Measurements from ENCODE around the gene DACH1.
A peak's percentile ranks its signal among the peaks of the same experiment; 100 is the strongest.
"Not testable (repeated sequence)": the region's sequence is repeated elsewhere in the genome, so short reads cannot be mapped to it uniquely, and the experiment has no call there.

Gene DACH1

DNA sequence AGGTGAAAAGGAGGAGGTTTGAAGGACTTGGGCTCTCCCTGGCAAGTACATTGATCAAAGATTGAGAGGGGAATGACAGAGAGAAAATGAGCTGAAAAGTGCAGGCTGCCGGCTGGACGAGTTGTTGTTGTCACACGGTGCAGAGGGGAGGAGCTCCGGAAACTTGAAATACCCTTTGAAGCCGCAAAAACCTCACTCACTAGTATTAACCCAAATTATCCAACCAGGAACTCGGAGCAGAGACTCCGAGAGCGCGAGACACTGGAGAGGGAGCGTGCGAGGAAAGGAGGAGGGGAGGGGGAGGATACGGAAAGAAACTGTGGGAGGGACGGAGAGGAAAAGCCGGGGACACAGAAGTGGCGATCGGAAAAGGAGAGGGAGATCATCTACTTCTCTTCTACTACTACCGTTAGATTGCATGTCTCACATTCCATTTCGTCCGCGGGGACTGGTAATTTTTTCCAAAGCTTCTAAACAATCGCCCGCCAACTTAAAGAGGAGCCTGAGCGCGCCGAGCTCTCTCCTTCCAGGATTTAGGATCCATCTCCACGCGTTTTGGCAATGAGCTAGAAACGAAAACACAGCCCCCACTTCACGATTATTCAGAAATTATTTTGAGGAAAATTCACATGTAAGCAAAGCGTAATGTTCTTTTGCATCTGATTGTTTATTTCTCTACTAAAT is at the start of gene DACH1:
TSS of gene DACH1 (minus strand) at position 74 of the 684 bp plus-strand sequence.
- DNase-seq, result peak in 1 of 2 experiments; percentile 1

DNA sequence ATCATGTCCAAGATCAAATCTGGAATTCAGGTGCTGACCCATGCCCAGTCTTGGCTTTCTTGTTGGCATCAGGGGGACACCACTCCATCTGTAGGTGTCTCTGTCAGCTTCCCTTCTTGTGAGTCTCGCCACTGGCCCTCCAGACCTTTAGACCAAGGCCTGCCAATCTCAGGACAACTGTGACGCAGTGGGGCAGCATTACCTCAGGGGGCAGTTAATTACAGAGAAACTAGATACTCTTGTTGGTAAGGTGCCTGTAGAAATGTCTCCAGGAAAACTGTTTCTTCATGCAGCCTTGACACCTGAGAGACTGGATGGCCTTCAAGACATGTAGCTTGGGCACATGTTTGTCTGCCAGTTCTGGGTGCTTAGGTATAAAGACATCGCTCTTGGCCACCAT is 46.7 kb upstream of the DACH1 start:
- DNase-seq, result no peak

DNA sequence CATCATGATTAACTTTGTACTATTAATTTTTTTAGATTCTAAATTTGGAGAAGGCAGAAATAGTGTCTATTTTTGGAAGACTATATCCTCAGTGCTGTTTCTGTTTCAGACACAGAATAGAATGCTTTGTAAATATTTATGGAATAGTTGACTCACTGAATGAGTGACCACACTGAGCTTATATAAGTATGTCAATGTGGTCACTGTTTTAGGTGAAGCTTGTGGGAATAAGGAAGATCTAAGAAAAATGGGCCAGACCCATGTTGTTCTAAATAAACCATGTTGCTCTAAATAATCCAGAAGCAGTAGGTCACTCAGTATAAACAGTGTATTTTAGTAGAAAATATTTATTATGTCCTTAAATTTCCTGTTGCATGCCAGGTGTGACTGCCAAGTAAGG is 45.5 kb upstream of the DACH1 start:
- no peak for DNase-seq

DNA sequence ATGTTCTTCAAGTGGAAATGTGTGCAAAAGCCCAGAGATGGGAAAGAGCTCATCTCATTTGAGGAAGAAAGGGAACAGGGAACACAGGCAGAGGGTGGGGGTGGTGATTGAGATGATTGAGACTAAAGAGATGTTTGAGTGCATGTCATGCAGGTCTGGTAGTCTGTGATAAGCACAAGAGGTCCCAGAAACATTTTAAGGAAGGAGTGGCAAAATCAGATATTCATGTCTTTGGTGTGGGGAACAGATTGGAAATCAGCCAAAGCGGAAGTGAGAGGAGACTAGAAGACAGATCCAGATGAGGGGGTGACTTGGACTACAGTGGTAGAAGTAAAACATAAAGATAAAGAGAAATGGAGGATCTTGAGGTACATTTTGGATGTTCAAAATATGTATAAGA is 39.4 kb upstream of the DACH1 start:
- DNase-seq, result no peak

DNA sequence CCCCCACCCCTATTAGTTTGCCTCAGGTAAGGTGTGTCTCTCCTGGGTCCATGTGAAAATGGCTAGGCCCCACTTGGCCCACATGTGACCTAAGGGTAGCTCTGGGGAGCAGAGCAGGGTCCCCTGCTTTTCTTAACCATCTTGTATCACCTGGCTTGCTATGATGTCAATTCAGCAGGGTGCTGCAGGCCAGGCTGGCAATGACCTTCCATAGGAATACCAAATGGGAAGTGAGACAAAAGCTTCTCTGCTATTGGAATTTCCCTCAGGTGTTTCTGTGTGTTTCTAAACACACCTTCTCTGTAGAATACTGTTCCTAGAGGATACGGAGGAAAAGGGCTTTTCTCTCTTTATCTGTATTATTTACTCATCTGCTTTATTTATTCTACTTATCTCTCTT is 35.7 kb upstream of the DACH1 start:
- no peak for DNase-seq

DNA sequence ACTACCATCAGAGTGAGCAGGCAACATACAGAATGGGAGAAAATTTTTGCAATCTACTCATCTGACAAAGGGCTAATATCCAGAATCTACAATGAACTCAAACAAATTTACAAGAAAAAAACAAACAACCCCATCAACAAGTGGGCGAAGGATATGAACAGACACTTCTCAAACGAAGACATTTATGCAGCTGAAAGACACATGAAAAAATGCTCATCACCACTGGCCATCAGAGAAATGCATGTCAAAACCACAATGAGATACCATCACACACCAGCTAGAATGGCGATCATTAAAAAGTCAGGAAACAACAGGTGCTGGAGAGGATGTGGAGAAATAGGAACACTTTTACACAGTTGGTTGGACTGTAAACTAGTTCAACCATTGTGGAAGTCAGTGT is 26.5 kb upstream of the DACH1 start:
- not testable (repeated sequence) for DNase-seq

DNA sequence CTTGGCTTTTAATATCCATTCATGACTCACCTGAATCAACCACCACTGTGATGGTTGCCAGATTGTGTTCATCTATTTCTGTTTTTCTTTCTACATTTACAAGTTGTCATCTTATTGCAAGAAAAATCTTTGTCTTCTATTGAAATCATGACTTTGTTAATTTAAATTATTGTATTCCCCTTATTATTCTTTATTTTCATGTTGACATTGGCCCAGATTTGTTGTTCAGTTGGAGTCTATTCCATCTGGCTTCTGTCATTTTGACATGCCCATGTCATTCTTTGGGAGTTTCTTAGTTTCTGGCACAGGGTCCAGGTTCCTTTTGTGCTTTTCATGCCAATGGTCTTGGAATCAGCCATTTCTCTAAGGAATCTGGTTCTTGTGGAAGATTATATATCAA is 19.9 kb upstream of the DACH1 start:
- no peak for DNase-seq

DNA sequence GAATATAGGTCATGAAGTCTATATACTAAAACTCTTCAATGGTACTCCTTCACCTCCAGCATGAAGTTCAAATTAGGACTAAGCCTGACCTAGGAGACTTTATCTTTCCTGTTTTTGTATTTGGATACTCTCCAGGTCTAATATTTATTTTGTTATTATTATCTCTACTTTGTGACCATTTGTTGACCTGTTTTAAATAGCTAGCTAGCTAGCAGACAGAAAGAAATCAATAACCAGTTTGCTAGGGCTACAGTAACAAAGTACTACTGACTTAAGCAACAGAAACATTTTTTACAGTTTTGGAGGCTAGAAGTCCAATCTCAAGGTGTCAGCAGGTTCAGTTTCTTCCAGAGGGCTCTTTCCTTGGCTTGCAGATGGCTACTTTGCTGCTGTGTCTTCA is 15.1 kb upstream of the DACH1 start:
- DNase-seq, result no peak

DNA sequence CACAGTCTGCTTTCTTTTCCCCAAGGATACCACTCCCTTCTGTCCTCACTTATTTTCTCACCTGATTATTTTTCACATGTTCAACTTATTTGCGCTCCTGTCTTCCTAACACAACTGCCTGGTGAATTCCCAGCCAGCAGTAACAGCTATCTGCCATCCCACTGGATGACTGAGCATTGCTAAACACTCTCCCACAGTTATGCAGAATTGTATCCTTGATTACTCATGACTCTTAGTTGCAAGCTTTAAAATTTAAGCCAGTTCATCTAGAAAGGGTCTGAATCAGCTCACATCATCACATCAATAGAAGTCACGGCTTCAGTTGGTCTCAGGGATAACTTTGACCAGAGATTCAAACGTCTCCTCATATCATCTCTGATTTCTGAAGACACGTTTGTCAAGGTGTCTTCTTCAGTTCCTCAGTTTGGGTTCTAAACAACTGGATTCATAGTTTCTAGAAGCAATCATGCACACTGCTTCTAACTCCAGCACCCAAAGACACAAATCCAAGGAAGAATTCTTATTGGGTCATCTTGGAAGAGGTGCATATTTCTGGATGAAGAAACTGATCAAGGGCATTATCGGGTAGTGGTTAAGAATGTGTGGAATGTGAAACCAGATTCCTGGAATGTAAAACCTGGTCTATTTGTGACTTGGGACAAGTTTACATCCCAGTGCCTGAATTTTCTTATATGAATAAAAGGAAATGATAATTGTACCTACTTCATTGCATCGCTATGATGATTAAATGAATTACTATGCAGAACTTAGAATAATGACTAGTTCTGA is 13.9 kb upstream of the DACH1 start:
- DNase-seq, result no peak

DNA sequence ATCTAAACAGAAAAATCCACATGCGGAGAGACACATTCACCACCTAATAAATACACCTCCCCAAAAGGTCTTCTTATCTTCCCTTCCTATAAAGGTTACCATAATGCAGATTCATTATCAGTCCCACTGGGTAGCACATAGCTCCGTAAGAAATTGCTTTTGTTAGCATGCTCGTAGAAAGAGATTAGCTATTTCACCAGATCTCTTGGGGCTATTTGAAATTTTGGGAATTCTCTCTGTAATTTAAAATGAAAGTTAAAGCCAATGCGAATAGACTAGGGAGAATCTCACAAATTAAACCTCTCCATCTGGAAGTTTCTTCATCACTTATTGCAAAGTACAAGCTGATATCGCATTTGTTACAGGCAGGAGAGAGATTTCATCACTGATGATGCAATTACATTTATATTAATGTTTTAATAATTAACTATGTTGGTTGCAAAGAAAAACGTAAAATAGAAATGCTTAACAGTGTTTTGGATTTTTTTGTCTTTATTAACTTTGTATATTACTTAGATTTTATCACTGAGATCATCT is 12.9 kb upstream of the DACH1 start:
- DNase-seq, result no peak

DNA sequence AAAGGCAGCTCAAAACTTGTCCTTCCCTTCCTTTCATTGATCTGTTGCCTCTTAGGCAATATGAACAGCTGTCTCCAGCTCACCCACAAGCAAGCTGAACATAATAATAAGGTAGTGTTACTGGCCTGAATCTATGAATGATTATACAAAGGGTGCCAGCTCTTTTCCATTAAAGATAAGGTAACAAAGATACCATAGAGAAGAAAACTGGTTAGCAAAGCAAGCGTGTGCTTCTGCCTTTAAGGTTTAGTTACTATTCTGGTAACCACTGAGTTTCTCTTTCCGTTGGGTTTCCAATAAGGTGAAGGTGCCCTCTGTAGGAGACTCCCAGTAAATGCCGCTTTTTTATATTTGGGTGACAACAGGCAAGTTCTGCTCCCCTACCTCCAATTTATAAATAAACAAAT is 12.1 kb upstream of the DACH1 start:
- no peak for DNase-seq

DNA sequence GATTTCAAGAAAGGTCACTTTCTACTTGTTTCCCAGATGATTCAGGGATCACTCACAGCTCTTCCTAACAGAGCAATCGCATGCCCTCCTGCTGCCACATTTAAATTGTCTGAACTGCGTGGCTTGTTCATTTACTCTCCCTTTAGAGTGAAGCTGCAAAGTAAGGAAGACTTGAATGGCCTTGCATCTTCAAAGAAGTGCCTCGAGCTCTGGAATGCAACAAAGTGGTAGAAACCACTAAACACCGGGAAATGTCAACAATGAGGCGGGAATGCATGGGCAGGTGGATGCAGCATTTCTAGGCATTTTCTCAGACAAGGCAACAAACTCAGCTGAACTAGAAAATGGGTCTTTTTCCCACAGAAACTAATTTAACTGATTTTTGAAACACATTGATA is 10.3 kb upstream of the DACH1 start:
- no peak for DNase-seq

DNA sequence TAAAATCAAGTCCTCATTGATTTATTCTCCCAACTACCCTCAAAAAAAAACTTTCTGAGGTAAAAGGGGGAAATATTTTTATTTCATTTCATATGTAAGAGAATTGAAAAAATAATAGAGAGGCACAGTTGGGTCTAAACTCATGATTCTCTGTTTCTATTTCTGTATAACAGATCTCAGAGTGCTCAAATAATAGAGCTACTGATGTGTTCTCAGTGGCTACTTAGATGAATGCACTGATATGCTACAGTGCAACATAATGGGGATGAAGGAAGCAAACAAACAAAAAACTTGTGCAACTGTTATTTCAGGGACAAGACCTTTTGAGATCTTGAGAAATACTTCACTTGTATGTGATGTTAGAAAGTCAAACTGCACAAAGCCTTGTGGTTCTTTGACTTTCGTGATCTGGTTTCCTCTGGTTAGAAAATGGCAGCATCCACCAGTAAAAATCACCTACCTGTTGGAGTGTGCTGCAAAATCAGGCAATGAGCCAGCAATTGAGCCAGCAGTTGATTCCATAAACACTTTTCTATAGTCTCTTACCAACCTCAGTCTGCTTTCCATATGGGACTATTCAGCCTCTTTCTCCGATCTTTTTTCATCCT is 9.7 kb upstream of the DACH1 start:
- DNase-seq, result no peak

DNA sequence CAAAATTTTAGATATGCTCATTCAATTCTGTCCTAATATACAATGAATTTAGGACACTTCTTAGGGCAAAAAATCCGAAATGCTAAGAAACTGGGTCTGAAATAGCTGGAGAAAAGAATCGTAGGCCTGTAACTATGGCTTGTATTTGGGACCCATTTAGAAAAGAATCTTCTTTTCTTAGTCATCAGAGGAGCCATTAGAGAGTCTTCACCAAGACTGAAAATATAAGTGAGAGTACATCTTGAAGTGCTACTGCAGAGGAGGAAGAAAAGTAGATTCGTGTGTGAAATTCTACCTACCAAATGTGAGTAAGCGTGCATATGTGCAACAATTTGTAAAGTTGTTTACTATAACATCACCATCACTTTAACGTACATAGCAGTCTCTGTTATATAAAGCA is 8.8 kb upstream of the DACH1 start:
- no peak for DNase-seq

DNA sequence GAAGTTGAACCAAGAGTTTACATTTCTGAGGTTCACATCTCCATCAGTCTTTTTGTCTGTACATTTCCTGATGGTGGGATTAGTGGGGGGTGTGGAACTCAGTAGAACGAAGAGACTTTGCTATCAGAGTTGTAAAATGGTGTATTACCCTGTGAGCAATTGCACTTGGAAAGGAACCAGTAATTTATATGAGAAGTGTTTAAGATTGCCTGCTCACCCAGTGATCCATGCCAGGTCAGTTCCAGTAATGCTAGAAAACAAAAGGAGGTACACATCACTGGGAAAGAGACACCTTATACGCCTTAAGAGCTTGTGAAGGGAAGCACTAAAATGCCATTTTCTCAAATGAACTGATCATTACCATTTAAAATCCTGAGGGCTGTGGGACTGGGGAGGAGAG is 7.5 kb upstream of the DACH1 start:
- DNase-seq, result no peak

DNA sequence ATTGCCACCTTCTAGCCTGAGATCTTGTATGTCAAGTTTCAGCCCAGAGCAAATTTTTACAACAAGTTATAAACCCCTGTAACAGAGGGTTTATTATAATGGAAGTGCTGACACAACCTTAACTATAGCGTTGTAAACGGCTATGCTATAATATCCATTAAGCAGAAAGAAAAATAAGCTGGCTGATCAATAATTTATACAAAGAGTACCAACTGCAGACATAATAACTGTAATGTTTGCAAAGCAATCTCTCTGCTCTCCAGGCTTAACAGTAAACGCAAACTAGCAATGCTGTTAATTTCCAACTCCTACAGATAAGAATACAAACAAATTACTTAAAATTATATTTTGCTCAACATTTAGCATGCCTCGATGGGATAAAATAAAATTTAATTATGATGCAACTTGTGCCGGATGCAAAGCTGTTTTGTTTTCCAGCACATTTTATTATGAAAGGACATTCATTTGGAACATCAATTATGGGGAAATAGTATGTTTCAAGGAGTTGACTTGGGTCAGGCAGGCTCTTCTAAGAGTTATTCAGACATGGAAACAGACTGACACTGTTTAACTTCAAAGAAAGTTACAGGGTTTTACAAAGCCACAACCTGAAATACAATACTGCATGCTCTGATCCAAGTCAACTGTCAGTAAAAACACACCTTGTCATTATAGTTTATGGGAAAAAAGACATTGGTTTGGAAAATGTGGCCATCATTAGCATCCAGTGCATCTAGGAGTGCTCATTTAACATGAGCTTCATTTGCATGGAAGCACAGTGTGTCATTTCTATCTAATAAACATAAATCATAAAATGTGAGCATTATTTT is 6.6 kb upstream of the DACH1 start:
- no peak for DNase-seq

DNA sequence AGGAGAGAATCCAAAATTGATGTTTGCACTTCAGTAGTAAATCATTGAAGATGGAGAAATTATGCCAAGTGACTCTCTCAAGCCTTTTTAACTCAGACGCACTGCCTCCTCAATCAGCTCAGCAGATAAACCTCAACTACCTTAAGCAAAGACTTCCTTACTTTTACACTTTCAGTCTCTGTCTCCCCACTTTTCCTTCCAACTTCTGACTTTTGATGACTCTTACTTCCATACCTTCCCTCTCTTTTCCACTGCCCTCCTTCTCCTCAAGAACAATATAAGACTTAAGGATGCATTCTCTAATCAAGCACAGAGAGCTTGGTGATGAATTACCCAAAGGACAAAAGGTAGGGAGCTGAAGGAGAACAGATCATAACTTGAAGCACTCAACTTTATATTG is 4.8 kb upstream of the DACH1 start:
- DNase-seq, result no peak

DNA sequence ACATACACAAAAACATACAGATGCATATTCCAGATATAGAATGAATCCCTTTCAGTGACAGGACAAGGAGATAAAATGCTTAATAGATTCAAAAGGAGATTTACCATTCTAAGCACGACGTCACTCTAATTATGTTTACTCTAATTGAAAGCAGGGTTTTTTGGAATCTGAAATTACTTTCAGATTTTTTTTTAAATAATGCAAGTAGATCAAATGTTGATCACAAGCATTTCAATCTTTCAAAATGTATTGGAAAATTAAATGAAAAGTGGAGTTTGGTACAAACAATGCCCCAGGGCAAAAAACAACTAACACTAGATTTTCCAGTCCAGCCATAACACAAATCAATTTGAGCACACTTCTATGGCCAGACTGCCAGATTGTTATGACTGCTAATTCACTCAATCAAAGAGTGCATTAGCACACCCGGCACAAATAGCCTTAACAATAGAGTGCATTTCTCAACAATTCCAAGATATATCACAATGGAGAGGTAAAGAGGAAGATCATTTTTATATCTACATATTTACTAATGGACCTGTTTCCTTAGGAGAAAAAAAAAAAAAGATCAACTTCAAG is 4.3 kb upstream of the DACH1 start:
- DNase-seq, result no peak

DNA sequence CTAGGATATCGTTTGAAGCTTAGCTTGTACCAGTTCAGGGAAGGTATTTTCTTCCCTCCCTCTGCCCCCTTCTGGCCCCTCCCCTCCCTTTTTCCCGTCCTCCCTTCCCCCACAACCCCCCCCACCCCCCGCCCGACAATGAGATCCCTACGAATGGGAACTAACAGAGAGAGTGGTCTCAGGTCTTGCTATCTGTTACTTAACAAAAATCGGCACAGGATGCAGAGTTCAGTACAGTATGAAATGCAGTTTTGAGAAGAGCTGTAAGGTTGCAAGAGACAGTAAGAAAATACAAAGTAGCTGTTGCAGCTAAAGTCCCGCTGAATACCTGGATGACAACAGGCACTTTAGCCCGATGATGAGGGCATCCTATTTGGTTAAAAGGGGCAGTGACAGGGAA is 3.1 kb upstream of the DACH1 start:
- DNase-seq, result no peak

DNA sequence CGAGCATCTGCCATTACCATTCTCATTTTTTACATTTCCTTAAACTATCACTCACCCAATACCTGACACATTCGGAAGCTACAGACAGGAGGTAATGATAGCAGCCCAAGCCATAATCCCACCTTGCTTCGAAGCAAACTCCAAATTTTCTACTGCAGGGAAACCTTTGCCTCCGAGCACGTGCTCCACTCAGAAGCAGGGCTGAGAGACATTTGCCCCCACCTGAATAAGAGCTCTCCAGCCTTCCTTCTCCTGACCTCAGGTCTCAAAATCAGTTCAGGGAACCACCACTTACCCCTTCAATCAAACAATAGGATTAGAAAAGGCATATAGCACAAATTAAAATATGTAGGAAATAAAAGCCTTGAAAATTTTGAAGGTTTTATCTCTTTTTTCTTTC is 2.3 kb upstream of the DACH1 start:
- no peak for DNase-seq

DNA sequence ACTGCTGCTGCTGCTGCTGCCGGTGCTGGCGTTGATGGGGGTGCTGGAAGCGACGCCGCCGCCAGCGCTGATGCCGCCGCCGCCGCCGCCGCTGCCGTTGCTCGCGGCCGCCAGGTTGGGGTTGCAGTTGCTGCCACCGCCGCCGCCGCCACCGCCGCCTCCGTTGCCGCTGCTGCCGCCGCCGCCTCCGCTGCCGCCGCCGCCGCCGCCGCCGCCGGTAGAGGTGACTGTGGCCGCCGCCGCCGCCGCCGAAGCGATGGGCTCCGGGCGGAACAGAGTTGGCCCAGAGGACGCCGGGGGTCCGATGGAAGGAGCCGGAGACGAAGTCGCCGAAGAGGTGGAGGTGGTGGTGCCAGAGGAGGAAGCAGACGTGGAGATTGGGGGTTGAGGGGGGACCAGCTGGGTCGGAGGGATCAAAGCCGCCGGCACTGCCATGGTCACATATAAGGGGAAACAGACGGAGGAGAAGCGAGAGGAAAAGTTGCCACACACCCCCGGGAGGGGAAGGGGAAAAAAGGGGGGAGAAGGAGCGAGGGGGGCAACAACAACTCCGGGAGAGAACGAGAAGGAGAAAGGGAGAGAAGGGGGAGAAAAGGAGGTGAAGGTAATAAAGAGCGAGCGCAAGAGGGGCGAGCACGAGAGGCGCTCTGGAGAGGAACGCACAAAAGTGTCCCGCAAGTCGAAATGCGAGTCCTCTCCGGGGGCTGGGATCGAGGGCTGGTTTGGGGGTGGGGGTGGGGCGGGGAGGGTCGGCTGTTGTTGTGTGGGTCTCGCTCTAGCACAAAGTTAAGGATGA is 471 bp downstream of the DACH1 start:
- DNase-seq, result peak in 1 of 2 experiments; percentile 2

DNA sequence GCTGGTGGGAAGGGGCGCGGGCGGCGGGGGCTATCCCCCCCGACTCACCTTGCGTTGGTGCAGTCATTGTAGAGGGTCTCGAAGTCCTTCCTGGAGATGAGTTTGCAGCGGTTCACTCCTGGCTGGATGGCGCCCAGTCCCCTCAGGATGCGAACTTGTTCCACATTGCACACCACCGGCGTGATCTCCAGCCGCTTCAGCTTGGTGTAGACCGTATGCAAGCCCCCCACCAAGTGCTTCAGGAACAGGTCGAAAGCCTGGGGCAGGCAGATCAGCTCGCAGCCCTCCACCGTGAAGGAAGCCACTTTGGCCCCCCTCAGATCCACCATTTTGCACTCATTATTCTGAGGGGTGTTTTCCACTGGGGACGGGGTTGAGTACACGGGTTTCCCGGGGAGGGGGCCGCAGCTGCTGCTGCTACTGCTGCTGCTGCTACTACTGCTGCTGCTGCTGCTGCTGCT is 1.1 kb downstream of the DACH1 start:
- DNase-seq, result peak in 1 of 2 experiments; percentile 1

Data from activated CD4-positive, alpha-beta T cell treated with anti-CD3 and anti-CD28 coated beads, Interleukin-2, amount 50 U/mL, for 48 hours (primary cell).